Coronary artery (tissue), 2 donors: ENCODE results near the gene BEND5.

Experiments
- DNase-seq: peaks from one replicate; pipeline ENCODE4 v3.0.0-alpha.2; 2017; ENCODE audit warnings: low spot score
- H3K27ac ChIP-seq, 2 donors: fragments of 200-600 bp; sonication (generic); one replicate each; pipeline ENCODE4 v1.5.1; 2016 to 2019
- H3K4me3 ChIP-seq: fragments of 200-600 bp; sonication (generic); 2 replicates; pipeline ENCODE4 v1.5.1; 2016; ENCODE audit warnings: mild to moderate bottlenecking, moderate library complexity
- CTCF ChIP-seq: fragments of 200-600 bp; sonication (generic); IDR thresholded peaks from one replicate; pipeline ENCODE4 v1.5.1; 2019; ENCODE audit warnings: antibody characterized with exemption

BEND5 gene

DNA sequence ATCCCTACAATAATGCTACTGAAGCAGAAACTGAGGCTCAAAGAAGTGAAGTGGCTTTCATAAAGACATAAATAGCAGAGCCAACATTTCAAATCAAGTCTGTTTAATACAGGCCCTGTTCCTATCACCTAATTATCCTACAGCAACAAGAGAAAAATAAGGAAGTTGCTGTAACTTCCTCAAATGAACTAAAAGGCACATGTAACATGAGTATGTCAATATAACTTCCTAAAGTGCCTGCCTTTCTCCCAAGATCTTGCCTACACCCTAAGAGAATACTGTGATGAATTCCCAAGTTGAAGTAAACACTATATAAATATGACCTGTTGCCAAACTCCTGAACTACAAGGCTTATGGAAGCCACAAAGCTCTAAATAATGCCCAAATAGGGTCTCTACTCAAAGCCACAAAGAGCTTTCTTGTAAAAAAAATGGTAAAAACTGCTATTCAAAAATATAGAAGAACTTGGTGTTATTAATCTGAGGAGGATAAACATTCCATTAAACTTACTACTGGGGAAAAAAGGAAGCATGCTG is 8.6 kb downstream of the BEND5 start:
- H3K27ac ChIP-seq, result no peak overlapping the region
- no peak for TF ChIP-seq CTCF
- no peak for DNase-seq
- H3K4me3 ChIP-seq, result no peak overlapping the region

DNA sequence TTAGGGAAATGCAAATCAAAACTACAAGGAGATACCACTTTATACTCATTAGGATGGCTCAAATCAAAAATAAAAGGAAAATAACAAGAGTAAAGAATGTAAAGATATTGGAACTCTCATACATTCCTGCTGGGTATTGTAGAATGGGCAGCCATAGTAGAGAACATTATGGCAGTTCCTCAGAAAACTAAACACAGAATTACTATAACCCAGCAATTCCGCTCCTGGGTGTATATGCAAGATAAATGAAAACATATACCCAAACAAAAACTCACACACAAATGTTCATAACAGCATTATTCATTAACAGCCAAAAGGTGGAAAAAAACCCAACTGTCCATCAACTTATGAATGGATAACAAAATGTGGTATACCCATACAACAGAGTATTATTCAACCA is 11.4 kb downstream of the BEND5 start:
- Histone ChIP-seq H3K27ac (no peak overlapping the region), H3K4me3 (no peak overlapping the region)
- no peak for TF ChIP-seq CTCF
- no peak for DNase-seq

DNA sequence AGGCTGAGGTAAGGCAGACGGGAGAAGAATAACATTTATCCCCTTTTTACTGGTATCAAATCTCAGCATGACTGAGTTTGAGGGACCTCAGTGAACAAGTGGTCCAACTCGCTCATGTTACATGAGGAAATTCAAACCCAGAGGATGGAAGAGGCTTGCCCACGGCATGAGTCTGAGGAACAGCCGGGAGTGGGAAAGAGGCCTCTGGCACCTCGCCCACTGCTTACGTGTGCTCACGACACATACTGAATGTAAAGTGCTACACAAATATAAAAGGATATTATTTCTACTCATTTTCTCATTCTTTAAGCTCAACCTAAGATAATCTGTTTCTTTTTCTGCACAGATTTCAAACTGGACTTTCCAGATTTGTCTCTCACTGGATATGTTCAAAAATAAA is 14.7 kb downstream of the BEND5 start:
- Histone ChIP-seq H3K4me3 (no peak overlapping the region), H3K27ac (no peak overlapping the region)
- DNase-seq, result no peak
- no peak for TF ChIP-seq CTCF

DNA sequence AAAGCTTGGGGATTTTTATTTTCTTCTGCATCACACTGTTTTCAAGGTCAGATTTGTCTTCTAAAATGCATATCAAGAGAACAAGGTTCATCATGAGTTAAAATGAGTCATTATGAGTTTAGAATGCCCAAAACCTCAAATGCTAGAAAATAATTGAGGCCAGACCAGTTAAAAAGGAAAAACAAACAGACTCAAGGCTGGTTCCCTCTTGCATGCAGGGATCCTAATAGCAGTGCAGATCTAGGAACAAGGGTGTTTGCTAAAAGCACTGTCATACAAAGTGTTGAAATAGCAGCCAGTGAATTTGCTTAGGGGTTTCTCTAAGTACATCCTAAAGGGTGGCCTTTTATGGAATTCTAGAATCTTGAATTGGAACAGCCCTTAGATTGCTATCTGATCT is 15.3 kb downstream of the BEND5 start:
- no peak for DNase-seq
- no peak overlapping the region for H3K27ac ChIP-seq
- H3K4me3 ChIP-seq, result no peak overlapping the region
- no peak for TF ChIP-seq CTCF

GRCh38 chr1:48760857-48761256 is 15.8 kb downstream of the BEND5 start:
- no peak for TF ChIP-seq CTCF
- no peak overlapping the region for H3K27ac ChIP-seq
- DNase-seq, result no peak
- no peak overlapping the region for H3K4me3 ChIP-seq

DNA sequence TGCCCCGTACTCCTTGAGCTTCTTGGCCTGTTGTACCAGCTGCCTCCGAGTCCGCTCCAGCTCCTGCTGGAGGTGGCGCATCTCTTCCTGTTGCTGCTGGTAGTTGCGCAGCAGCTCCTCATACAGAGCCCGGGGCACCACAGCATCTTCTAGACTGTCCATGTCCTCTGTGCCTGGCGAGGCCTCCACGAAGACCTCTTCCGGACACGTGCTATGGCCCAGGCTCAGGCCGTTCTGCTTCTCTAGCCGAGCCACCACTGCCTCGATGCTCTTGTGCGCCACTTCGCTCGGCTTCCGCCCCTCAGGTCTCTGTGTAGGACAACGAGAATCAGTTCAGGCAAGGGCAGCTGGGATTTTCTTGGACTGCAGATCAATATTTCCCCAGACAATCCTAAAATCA is 17.7 kb downstream of the BEND5 start:
- TF ChIP-seq CTCF, result no peak
- Histone ChIP-seq H3K4me3 (no peak overlapping the region), H3K27ac (no peak overlapping the region)
- no peak for DNase-seq

- no peak for TF ChIP-seq CTCF
- no peak for DNase-seq
- H3K4me3 ChIP-seq, result no peak overlapping the region
Observed at GRCh38 chr1:48757363-48757762, 19.3 kb downstream of the BEND5 start.

More at GRCh38 chr1:48757363-48757762, 19.3 kb downstream of the BEND5 start:
- H3K27ac ChIP-seq, result no peak overlapping the region
